Neural cell (in vitro differentiated cells): ENCODE data around the gene SRP14. TPM values are rescaled to one million over a fixed set of nuclear protein-coding genes. Genes with fewer than 3 reads are reported as not detected.

Experiments
- H2AFZ ChIP-seq: fragments of 200-600, 300-800 bp; sonication (generic), shearing (Covaris generic); 2 replicates; pipeline ENCODE4 v1.6.0; 2014; ENCODE audit warnings: low read depth, mild to moderate bottlenecking, antibody characterized with exemption, low read length, moderate library complexity
- H3F3A ChIP-seq: fragments of 200-600 bp; shearing (Covaris generic); 2 replicates; pipeline ENCODE4 v1.6.1; 2016; ENCODE audit warnings: mild to moderate bottlenecking, moderate library complexity, mixed read lengths, antibody characterized with exemption, low read length; ENCODE audit not compliant: insufficient read depth, poor library complexity, severe bottlenecking
- H3K27ac ChIP-seq: fragments of 200-600, 300-800 bp; sonication (generic), shearing (Covaris generic); 2 replicates; pipeline ENCODE4 v1.5.1; 2014; ENCODE audit warnings: mild to moderate bottlenecking, low read length, moderate library complexity
- H3K27me3 ChIP-seq: fragments of 300-800, 200-600 bp; sonication (generic), shearing (Covaris generic); 2 replicates; pipeline ENCODE4 v1.6.0; 2014; ENCODE audit warnings: mild to moderate bottlenecking, low read depth, low read length, moderate library complexity; ENCODE audit not compliant: insufficient read depth
- H3K36me3 ChIP-seq: fragments of 300-800, 200-600 bp; sonication (generic), shearing (Covaris generic); 2 replicates; pipeline ENCODE4 v1.5.1; 2014; ENCODE audit warnings: mild to moderate bottlenecking, antibody characterized with exemption, low read length, moderate library complexity; ENCODE audit not compliant: insufficient read depth
- H3K4me2 ChIP-seq: fragments of 300-800, 200-600 bp; sonication (generic), shearing (Covaris generic); 2 replicates; pipeline ENCODE4 v1.6.0; 2014; ENCODE audit warnings: mild to moderate bottlenecking, low read length
- H3K4me3 ChIP-seq: fragments of 300-800, 200-600 bp; sonication (generic), shearing (Covaris generic); 2 replicates; pipeline ENCODE4 v1.5.1; 2014; ENCODE audit warnings: mild to moderate bottlenecking, low read length, moderate library complexity
- H3K79me2 ChIP-seq: fragments of 200-600 bp; shearing (Covaris generic); replicated peaks from 2 replicates; pipeline ENCODE4 v1.6.0; 2014; ENCODE audit warnings: mild to moderate bottlenecking, low read length, moderate library complexity; ENCODE audit not compliant: insufficient read depth
- H3K9ac ChIP-seq: fragments of 300-800, 200-600 bp; sonication (generic), shearing (Covaris generic); 2 replicates; pipeline ENCODE4 v1.6.1; 2016; ENCODE audit warnings: mild to moderate bottlenecking, low read length, mixed read lengths
- H3K9me2 ChIP-seq: fragments of 200-600 bp; shearing (Covaris generic); 2 replicates; pipeline ENCODE4 v1.6.1; 2016; ENCODE audit warnings: mild to moderate bottlenecking, low read length, mixed read lengths; ENCODE audit not compliant: insufficient read depth
- H3K9me3 ChIP-seq: fragments of 200-600, 300-800 bp; sonication (generic), shearing (Covaris generic); 2 replicates; pipeline ENCODE4 v1.6.1; 2016; ENCODE audit warnings: mild to moderate bottlenecking, mixed run types, low read length, moderate library complexity, mixed read lengths
- H4K20me1 ChIP-seq: fragments of 200-600 bp; shearing (Covaris generic); 2 replicates; pipeline ENCODE4 v1.6.1; 2016; ENCODE audit warnings: mild to moderate bottlenecking, mixed run types; ENCODE audit not compliant: insufficient read depth
- EP300 ChIP-seq: fragments of 450-650 bp; conservative IDR thresholded peaks from 2 replicates; pipeline ENCODE4 v1.6.1; 2014; ENCODE audit warnings: antibody characterized with exemption, mild to moderate bottlenecking, moderate library complexity; ENCODE audit not compliant: poor library complexity, severe bottlenecking
- EZH2 ChIP-seq: fragments of 200-600, 300-800 bp; shearing (Covaris generic), sonication (generic); IDR thresholded peaks from 2 replicates; pipeline ENCODE4 v1.6.1; 2014; ENCODE audit warnings: antibody characterized with exemption, low read length, borderline replicate concordance, mild to moderate bottlenecking; ENCODE audit not compliant: insufficient read depth, poor library complexity, severe bottlenecking
- MXI1 ChIP-seq: fragments of 450-650 bp; conservative IDR thresholded peaks from 2 replicates; pipeline ENCODE4 v1.6.1; 2014; ENCODE audit warnings: antibody characterized with exemption, mild to moderate bottlenecking; ENCODE audit not compliant: poor library complexity, severe bottlenecking
- POLR2AphosphoS5 ChIP-seq: IDR thresholded peaks from 2 replicates; pipeline ENCODE4 v1.6.1; 2012
- RAD21 ChIP-seq: fragments of 450-650 bp; conservative IDR thresholded peaks from 2 replicates; pipeline ENCODE4 v1.6.1; 2014; ENCODE audit warnings: antibody characterized with exemption, mild to moderate bottlenecking, moderate library complexity
- REST ChIP-seq: IDR thresholded peaks from 2 replicates; pipeline ENCODE4 v1.6.1; 2012; ENCODE audit warnings: borderline replicate concordance
- SMC3 ChIP-seq: fragments of 450-650 bp; conservative IDR thresholded peaks from 2 replicates; pipeline ENCODE4 v1.6.1; 2014; ENCODE audit warnings: antibody characterized with exemption, mild to moderate bottlenecking, moderate library complexity; ENCODE audit not compliant: poor library complexity
- TAF1 ChIP-seq: IDR thresholded peaks from 2 replicates; pipeline ENCODE4 v1.6.1; 2012; ENCODE audit warnings: low read depth
- polyA plus RNA-seq: library from polyadenylated mRNA; depleted of rRNA; stranded (reverse); fragments of >200 nt; gene quantifications from 2 replicates; pipeline ENCODE4 v1.2.3, GENCODE V29; 2014
- TF ChIP-seq, protein P1 (sequence below): fragments of 450-650 bp; IDR thresholded peaks from 2 replicates; pipeline ENCODE4 v1.5.1; 2014; ENCODE audit warnings: antibody characterized with exemption, mild to moderate bottlenecking, moderate library complexity; ENCODE audit not compliant: poor library complexity, severe bottlenecking

SRP14 gene
- polyA plus RNA-seq, 1 donor from 2014 or later: 490 TPM

GRCh38 chr15:40062816-40063562 is 24.0 kb upstream of the SRP14 start:
- no peaks in the 10 kb centered on the region for H3K36me3 ChIP-seq
- no peaks in the 10 kb centered on the region for H3K9me2 ChIP-seq
- no peaks in the 10 kb centered on the region for H4K20me1 ChIP-seq
- no peaks in the 10 kb centered on the region for H3K27me3 ChIP-seq
- no peak overlapping the region for H3K4me3 ChIP-seq
- no peaks in the 10 kb centered on the region for H3K9me3 ChIP-seq
- no peak overlapping the region for H2AFZ ChIP-seq
- H3F3A ChIP-seq: no peaks in the 10 kb centered on the region
- H3K9ac ChIP-seq: no peak overlapping the region
- H3K4me2 ChIP-seq: no peak overlapping the region
- H3K79me2 ChIP-seq: no peaks in the 10 kb centered on the region
- no peak overlapping the region for H3K27ac ChIP-seq
- TF ChIP-seq RAD21: no peak
- TF ChIP-seq EP300: no peak

- TF ChIP-seq TAF1 (no peak), EP300 (no peak), POLR2AphosphoS5 (no peak), SMC3 (no peak), EZH2 (no peak), RAD21 (no peak), MXI1 (no peak), REST (no peak)
- TF ChIP-seq, protein P1, sequence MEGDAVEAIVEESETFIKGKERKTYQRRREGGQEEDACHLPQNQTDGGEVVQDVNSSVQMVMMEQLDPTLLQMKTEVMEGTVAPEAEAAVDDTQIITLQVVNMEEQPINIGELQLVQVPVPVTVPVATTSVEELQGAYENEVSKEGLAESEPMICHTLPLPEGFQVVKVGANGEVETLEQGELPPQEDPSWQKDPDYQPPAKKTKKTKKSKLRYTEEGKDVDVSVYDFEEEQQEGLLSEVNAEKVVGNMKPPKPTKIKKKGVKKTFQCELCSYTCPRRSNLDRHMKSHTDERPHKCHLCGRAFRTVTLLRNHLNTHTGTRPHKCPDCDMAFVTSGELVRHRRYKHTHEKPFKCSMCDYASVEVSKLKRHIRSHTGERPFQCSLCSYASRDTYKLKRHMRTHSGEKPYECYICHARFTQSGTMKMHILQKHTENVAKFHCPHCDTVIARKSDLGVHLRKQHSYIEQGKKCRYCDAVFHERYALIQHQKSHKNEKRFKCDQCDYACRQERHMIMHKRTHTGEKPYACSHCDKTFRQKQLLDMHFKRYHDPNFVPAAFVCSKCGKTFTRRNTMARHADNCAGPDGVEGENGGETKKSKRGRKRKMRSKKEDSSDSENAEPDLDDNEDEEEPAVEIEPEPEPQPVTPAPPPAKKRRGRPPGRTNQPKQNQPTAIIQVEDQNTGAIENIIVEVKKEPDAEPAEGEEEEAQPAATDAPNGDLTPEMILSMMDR: no peak
- Histone ChIP-seq H3K27me3 (no peaks in the 10 kb centered on the region), H3K4me2 (no peak overlapping the region), H3K79me2 (no peaks in the 10 kb centered on the region), H2AFZ (no peak overlapping the region), H3K27ac (no peak overlapping the region), H3K9me2 (no peaks in the 10 kb centered on the region), H3F3A (no peaks in the 10 kb centered on the region), H3K4me3 (no peak overlapping the region), H3K36me3 (no peaks in the 10 kb centered on the region), H3K9ac (no peak overlapping the region), H4K20me1 (no peaks in the 10 kb centered on the region), H3K9me3 (no peaks in the 10 kb centered on the region)
Measured at GRCh38 chr15:40061212-40061901, 22.4 kb upstream of the SRP14 start.
